ENCODE measurements around the gene RPL13A.

DNA sequence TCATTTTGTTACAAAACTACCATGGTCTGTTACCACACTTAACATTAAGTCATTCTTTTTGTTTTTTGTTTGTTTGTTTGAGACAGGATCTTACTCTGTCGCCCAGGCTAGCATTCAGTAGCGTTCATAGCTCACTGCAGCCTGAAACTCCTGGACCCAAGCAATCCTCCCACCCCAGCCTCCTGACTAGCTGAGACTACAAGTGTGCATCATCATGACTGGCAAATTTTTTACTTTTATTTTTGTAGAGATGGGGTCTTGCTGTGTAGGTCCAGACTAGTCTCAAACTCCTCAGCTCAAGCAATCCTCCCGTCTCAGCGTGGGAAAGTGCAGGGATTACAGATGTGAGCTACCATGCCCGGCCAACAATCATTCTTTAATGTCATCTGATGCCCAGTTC is 31.1 kb upstream of the RPL13A start:
- TF ChIP-seq, protein P1, sequence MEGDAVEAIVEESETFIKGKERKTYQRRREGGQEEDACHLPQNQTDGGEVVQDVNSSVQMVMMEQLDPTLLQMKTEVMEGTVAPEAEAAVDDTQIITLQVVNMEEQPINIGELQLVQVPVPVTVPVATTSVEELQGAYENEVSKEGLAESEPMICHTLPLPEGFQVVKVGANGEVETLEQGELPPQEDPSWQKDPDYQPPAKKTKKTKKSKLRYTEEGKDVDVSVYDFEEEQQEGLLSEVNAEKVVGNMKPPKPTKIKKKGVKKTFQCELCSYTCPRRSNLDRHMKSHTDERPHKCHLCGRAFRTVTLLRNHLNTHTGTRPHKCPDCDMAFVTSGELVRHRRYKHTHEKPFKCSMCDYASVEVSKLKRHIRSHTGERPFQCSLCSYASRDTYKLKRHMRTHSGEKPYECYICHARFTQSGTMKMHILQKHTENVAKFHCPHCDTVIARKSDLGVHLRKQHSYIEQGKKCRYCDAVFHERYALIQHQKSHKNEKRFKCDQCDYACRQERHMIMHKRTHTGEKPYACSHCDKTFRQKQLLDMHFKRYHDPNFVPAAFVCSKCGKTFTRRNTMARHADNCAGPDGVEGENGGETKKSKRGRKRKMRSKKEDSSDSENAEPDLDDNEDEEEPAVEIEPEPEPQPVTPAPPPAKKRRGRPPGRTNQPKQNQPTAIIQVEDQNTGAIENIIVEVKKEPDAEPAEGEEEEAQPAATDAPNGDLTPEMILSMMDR (IDR thresholded peaks at IDR 0.05), result no peak
- TF ChIP-seq POLR2AphosphoS5 (IDR thresholded peaks at IDR 0.05), result no peak
- no peak for TF ChIP-seq POLR2A (IDR thresholded peaks at IDR 0.05)
- TF ChIP-seq EP300 (IDR thresholded peaks at IDR 0.05), result no peak

All from gastroesophageal sphincter (tissue), 3 donors.